Colonic mucosa (tissue), 4 donors: ENCODE data around the gene U2AF2. TPM values are rescaled to one million over a fixed set of nuclear protein-coding genes. Genes with fewer than 3 reads are reported as not detected.
A peak's percentile ranks its signal among the peaks of the same experiment; 100 is the strongest.

Experiments
- DNase-seq: peaks from one replicate; pipeline ENCODE4 v3.0.0-alpha.2; 2020
- H3K27ac ChIP-seq: fragments of 200-600 bp; one replicate; pipeline ENCODE4 v1.8.0; 2021
- H3K27me3 ChIP-seq: fragments of 200-600 bp; one replicate; pipeline ENCODE4 v1.8.0; 2021
- H3K36me3 ChIP-seq: fragments of 200-600 bp; one replicate; pipeline ENCODE4 v1.8.0; 2021
- H3K4me1 ChIP-seq: fragments of 200-600 bp; one replicate; pipeline ENCODE4 v1.8.0; 2021; ENCODE audit warnings: mild to moderate bottlenecking
- H3K4me3 ChIP-seq: fragments of 200-600 bp; one replicate; pipeline ENCODE4 v1.8.0; 2021
- H3K9ac ChIP-seq, 2 donors: one replicate each; pipeline ENCODE4 v1.7.0; 2013; ENCODE audit warnings: control low read depth in 2 of 2, low read depth in 2 of 2, low read length in 2 of 2
- H3K9me3 ChIP-seq: fragments of 200-600 bp; one replicate; pipeline ENCODE4 v1.8.0; 2021
- intact Hi-C: fragments of 100-400 bp; cut with DNase I; formaldehyde crosslinking; loops from one replicate; pipeline ENCODE4 v1.14.1; 2022
- total RNA-seq, 2 donors: library from RNA; stranded (reverse); fragmentation: NEBNext Ultra II Directional in 1 of 2; extraction: Animal tissue kit (Norgen Biotek cat#: 25700) in 1 of 2; gene quantifications; one replicate each; pipeline ENCODE4 v1.2.1, GENCODE V29; 2021
- TF ChIP-seq, protein P1 (sequence below): fragments of 200-600 bp; IDR thresholded peaks from one replicate; pipeline ENCODE4 v1.8.0; 2022; ENCODE audit warnings: antibody characterized with exemption, mild to moderate bottlenecking
- donor health status: healthy.
- donor health status: DM: no; HTN: no; CAD: no.
- donor health status: DM: no; HTN: no; CAD: no.

U2AF2 gene
- total RNA-seq, 2 donors from 2014 or later, result 146 to 289 TPM

DNA sequence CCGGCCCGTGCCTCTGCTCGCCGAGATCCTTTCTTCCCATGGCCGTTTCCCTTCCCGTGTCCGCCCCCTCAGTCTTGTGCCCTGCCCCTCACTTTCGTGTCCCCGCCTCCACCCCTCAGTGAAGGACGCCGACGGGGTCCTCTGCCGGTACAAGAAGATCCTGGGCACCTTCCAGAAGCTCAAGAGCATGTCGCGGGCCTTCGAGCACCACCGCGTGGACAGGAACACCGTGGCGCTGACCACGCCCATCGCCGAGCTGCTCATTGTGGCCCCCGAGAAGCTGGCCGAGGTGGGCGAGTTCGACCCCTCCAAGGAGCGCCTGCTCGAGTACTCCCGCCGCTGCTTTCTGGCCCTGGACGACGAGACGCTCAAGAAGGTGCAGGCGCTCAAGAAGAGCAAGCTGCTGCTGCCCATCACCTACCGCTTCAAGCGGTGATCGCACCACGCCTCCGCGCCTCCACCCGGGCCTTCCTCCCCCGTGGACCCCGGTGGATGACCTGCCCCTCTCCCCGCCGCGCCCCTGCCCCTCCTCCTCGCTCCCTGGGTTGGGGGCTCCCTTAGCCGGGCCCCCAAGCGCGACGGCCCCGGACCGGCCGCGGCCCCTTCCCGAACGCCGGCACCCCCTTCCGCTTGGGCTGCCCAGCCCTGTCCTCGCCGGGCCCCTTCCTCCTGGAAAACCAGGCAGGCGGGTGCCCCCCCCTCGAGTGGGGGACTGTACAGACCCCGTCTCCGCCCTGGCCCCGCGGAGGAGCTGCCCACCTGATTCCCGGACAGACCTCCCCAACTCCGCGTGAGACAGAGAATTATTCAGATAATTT lies 2.3 kb upstream of the U2AF2 start:
- Histone ChIP-seq H3K27me3 (no peaks in the 10 kb centered on the region), H3K36me3 (no peaks in the 10 kb centered on the region), H3K4me1 (peaks cover 18% of the 10 kb centered on the region), H3K9me3 (no peaks in the 10 kb centered on the region), H3K27ac (no peak overlapping the region), H3K9ac (no peak overlapping the region), H3K4me3 (no peak overlapping the region)
- TF ChIP-seq, protein P1, sequence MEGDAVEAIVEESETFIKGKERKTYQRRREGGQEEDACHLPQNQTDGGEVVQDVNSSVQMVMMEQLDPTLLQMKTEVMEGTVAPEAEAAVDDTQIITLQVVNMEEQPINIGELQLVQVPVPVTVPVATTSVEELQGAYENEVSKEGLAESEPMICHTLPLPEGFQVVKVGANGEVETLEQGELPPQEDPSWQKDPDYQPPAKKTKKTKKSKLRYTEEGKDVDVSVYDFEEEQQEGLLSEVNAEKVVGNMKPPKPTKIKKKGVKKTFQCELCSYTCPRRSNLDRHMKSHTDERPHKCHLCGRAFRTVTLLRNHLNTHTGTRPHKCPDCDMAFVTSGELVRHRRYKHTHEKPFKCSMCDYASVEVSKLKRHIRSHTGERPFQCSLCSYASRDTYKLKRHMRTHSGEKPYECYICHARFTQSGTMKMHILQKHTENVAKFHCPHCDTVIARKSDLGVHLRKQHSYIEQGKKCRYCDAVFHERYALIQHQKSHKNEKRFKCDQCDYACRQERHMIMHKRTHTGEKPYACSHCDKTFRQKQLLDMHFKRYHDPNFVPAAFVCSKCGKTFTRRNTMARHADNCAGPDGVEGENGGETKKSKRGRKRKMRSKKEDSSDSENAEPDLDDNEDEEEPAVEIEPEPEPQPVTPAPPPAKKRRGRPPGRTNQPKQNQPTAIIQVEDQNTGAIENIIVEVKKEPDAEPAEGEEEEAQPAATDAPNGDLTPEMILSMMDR, result no peak
- DNase-seq, result no peak
- intact Hi-C loops, result no loop called here

DNA sequence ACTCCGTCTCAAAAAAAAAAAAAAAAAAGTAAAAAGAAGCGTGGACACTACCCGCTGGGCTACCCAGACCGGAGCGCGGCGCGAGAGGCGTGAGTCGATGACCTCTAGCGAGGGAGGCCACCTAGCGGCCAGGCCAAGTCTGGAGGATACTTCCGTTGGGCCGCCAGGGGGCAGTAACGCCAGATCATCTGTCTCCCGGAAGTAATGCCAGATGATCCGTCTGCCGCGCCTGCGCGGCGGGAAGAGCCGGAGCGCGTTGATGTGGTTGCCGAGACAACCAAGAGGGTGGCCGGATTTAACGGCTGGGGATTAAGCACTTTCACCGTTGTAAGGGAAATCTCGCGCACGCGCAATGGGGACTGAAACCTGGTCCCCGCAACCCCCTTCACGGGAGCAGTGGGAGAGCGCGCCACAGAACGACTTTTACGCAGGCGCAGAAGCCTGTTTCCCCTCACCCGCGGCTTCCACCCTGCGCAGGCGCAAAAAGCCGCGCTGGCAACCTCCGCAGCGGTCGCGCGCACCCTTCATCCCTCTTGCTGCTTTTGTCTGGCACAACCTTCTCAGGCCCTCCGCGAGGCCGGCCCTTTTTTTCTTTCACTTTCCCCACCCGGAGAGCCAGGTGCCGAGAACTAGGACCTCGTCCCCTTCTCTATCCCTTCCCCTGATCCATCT lies 1.0 kb upstream of the U2AF2 start:
- TF ChIP-seq, protein P1, result peak; percentile 98
- no peaks in the 10 kb centered on the region for H3K9me3 ChIP-seq
- intact Hi-C loops, result no loop called here

DNA sequence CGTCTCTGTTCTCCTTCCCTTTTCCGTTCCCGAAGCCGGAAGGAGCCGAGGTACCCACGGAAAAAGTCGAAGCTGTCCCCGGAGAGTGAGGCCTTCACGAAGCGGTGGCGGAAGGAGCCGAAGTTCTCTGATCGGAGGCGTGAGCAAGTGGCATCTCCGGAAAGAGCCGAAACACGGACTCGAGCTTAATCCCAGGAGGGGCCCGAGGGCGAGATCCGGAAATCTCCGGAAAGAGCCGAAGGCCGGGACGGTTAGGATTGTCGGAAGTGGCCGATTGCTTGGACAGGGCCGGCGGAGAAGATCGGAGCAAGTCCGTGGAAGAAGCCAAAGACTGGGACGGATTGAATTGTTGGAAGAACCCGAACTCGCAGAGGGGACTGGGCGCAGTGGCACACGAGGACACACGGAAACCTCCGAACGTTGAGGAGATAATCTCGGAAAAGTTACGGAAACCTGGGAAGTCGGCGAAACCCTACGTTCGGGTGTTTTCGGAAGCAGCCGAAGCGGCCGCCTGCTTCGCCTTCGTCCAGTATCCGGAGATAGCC lies 440 bp upstream of the U2AF2 start:
- Histone ChIP-seq H3K4me3 (peak overlapping the region; percentile 82), H3K27me3 (no peaks in the 10 kb centered on the region), H3K36me3 (no peaks in the 10 kb centered on the region), H3K4me1 (peaks cover 21% of the 10 kb centered on the region), H3K9me3 (no peaks in the 10 kb centered on the region), H3K27ac (peak overlapping the region; percentile 99), H3K9ac (peak overlapping the region; percentile 76 to 82)
- peak; percentile 100 for DNase-seq
- intact Hi-C loops, result no loop called here
- TF ChIP-seq, protein P1, result no peak

More for the DNA sequence above, 1.0 kb upstream of the U2AF2 start:
- DNase-seq, result peak; percentile 97
- Histone ChIP-seq H3K4me3 (peak overlapping the region; percentile 82), H3K4me1 (peaks cover 21% of the 10 kb centered on the region), H3K36me3 (no peaks in the 10 kb centered on the region), H3K27ac (peak overlapping the region; percentile 99), H3K9ac (peak overlapping the region; percentile 62 to 82), H3K27me3 (no peaks in the 10 kb centered on the region)

DNA sequence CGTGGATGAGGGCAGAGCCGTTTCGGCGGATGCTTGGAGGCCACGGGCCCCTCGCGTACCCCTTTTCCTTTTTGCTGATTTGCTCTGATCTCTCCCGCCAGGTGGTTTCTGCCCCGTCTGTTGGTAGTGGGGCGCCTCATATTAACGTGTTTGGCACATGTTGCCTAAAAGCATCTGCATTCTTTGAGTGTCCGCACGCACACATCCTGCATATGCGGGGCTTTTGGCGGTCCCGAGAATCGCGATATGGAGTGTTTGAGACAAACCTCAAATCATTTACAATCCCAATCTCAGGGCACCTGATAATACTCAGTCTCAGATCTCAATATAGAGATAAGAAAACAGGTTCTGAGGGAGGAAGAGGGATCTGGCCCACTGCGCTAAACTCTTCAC lies 809 bp downstream of the U2AF2 start:
- H3K4me1 ChIP-seq, result peaks cover 21% of the 10 kb centered on the region
- intact Hi-C loops, result no loop called here

DNA sequence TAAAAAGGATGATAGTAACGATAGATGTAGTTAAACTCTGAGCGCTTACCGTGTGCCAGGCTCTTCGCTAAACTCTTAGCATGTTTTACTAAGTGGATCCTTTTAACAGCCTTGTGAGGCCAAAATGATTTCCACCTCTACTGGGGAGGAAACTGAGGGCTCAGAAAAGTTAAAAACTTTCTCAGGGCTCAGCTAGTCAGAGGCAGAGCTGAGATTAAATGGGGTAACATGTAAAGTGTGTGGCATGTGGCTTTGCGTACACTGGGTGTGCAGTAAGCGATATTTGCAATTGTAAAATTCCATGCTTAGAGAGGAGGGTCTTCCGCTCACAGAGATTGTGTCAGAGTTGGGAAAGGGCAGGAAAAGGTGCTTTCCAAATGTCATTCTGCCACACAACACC lies 1.7 kb downstream of the U2AF2 start:
- no peak for DNase-seq
- no peaks in the 10 kb centered on the region for H3K9me3 ChIP-seq
- peaks cover 10% of the 10 kb centered on the region for H3K36me3 ChIP-seq
- intact Hi-C loops, result no loop called here
- peaks cover 21% of the 10 kb centered on the region for H3K4me1 ChIP-seq
- H3K4me3 ChIP-seq, result peak overlapping the region; percentile 82
- TF ChIP-seq, protein P1, result no peak
- H3K9ac ChIP-seq, result peak overlapping the region; percentile 16 to 80
- H3K27me3 ChIP-seq, result no peaks in the 10 kb centered on the region
- H3K27ac ChIP-seq, result no peak overlapping the region

More for the DNA sequence above, 809 bp downstream of the U2AF2 start:
- Histone ChIP-seq H3K4me3 (peak overlapping the region; percentile 82), H3K27ac (peak overlapping the region; percentile 99), H3K9me3 (no peaks in the 10 kb centered on the region), H3K36me3 (peaks cover 6% of the 10 kb centered on the region), H3K27me3 (no peaks in the 10 kb centered on the region), H3K9ac (peak overlapping the region; percentile 80 to 93)
- no peak for DNase-seq
- TF ChIP-seq, protein P1, result no peak
